HepG2 (cell line): Measurements from ENCODE around the gene TSPAN17. TPM values are rescaled to one million over a fixed set of nuclear protein-coding genes. Genes with fewer than 3 reads are reported as not detected.

Source experiments
- ATAC-seq: fragments of 200-7000 bp; cut with Tn5 transposase; 3 replicates; pipeline ENCODE4 v1.9.1; 2020; ENCODE audit warnings: mild to moderate bottlenecking, moderate library complexity
- BruUV-seq: library from RNA; stranded (reverse); fragments of 400-500 nt; replicated peaks from 2 replicates; lab custom pipeline; 2021; lab: Mats Ljungman, UMichigan
- CTCF ChIA-PET: fragments of 300-600 bp; formaldehyde crosslinking; extraction: SDS; loops from one replicate; lab custom pipeline; 2021; ENCODE audit warnings: low total read pairs, inconsistent platforms, low intra/inter-chr PET ratio; lab: Yijun Ruan, JAX
- POLR2A ChIA-PET: fragments of 350-600 bp; sonication (Branson Sonifier 250); formaldehyde crosslinking; loops from one replicate; lab custom pipeline; 2020; ENCODE audit warnings: antibody characterized with exemption, inconsistent platforms; lab: Yijun Ruan, JAX
- DNase-seq: peaks from one replicate; pipeline ENCODE4 v3.0.0-alpha.2; 2015; ENCODE audit warnings: low spot score
- FAIRE-seq: peaks from 3 replicates; lab custom pipeline; 2011; peaks lifted over from hg19 to GRCh38; lab: Jason Lieb, UNC
- H2AFZ ChIP-seq: one replicate; pipeline ENCODE4 v1.6.1; 2011; ENCODE audit warnings: low read length, inconsistent platforms
- H3K27ac ChIP-seq: fragments of 300-600 bp; 3 replicates; pipeline ENCODE4 v1.8.0; 2011; ENCODE audit warnings: mixed run types, mild to moderate bottlenecking, mixed read lengths, low read length, inconsistent platforms; ENCODE audit not compliant: insufficient read depth; ENCODE audit errors: extremely low read length
- H3K27me3 ChIP-seq, 2 experiments: fragments of 200-600 bp in 1 of 2; 2 replicates in 1 of 2; 3 replicates in 1 of 2; pipeline versions ENCODE4 v1.6.0 to v1.8.0; 2011; ENCODE audit warnings: low read length in 2 of 2, mild to moderate bottlenecking in 2 of 2, moderate library complexity in 2 of 2, inconsistent platforms in 1 of 2; ENCODE audit not compliant: insufficient read depth in 2 of 2, control insufficient read depth in 1 of 2
- H3K36me3 ChIP-seq, 2 experiments: fragments of 200-600 bp in 1 of 2; replicated peaks in 1 of 2; 2 replicates in 1 of 2; 3 replicates in 1 of 2; pipeline versions ENCODE4 v1.5.1 to v1.8.0; 2011; ENCODE audit warnings: low read length in 2 of 2, inconsistent platforms in 1 of 2; ENCODE audit not compliant: insufficient read depth in 2 of 2, control insufficient read depth in 1 of 2
- H3K4me1 ChIP-seq: 2 replicates; pipeline ENCODE4 v1.5.1; 2012; ENCODE audit warnings: low read length, inconsistent platforms; ENCODE audit not compliant: insufficient read depth
- H3K4me2 ChIP-seq: 2 replicates; pipeline ENCODE4 v1.6.0; 2011; ENCODE audit warnings: low read depth, low read length, inconsistent platforms
- H3K4me3 ChIP-seq, 3 experiments: fragments of 200-600 bp in 1 of 3; sonication (generic), shearing (Covaris generic) in 1 of 3; replicated peaks in 1 of 3; 2 replicates each; pipeline ENCODE4 v1.5.1; 2011 to 2016; ENCODE audit warnings: low read length in 3 of 3, inconsistent platforms in 2 of 3, low read depth in 2 of 3, mild to moderate bottlenecking in 2 of 3, control low read depth in 1 of 3, mixed read lengths in 1 of 3; ENCODE audit not compliant: insufficient read depth in 1 of 3
- H3K79me2 ChIP-seq: one replicate; pipeline ENCODE4 v1.6.1; 2011; ENCODE audit warnings: low read length, inconsistent platforms; ENCODE audit not compliant: insufficient read depth
- H3K9ac ChIP-seq: 2 replicates; pipeline ENCODE4 v1.6.0; 2011; ENCODE audit warnings: mild to moderate bottlenecking, low read depth, low read length, inconsistent platforms; ENCODE audit not compliant: insufficient read depth
- H3K9me3 ChIP-seq: 2 replicates; pipeline ENCODE4 v1.5.1; 2012; ENCODE audit warnings: mild to moderate bottlenecking, low read length
- H4K20me1 ChIP-seq: 2 replicates; pipeline ENCODE4 v1.6.0; 2011; ENCODE audit warnings: inconsistent platforms, mild to moderate bottlenecking, low read length, moderate library complexity; ENCODE audit not compliant: insufficient read depth
- CEBPB ChIP-seq: IDR thresholded peaks from 2 replicates; pipeline ENCODE4 v1.6.1; 2011; ENCODE audit warnings: low read depth, low read length, improper control_type of control experiment, borderline replicate concordance
- DNMT1 ChIP-seq: sonication (generic); formaldehyde crosslinking; IDR thresholded peaks from 2 replicates; pipeline ENCODE4 v1.5.1; 2020; ENCODE audit warnings: mild to moderate bottlenecking, missing genetic modification reagents
- NFE2L2 ChIP-seq: fragments of 150-350 bp; IDR thresholded peaks from 2 replicates; pipeline ENCODE4 v1.6.1; 2014; ENCODE audit warnings: low read length
- SMARCC2 ChIP-seq: fragments of 450-650 bp; IDR thresholded peaks from 2 replicates; pipeline ENCODE4 v1.6.1; 2017; ENCODE audit warnings: antibody characterized with exemption, mild to moderate bottlenecking
- SP140L ChIP-seq: sonication (generic); formaldehyde crosslinking; IDR thresholded peaks from 2 replicates; pipeline ENCODE4 v1.4.0; 2020; ENCODE audit warnings: missing genetic modification reagents, borderline replicate concordance
- TOPORS ChIP-seq: sonication (generic); formaldehyde crosslinking; IDR thresholded peaks from 2 replicates; pipeline ENCODE4 v1.8.0; 2023; ENCODE audit warnings: mild to moderate bottlenecking, missing genetic modification reagents
- ZNF121 ChIP-seq: sonication (generic); formaldehyde crosslinking; IDR thresholded peaks from 2 replicates; pipeline ENCODE4 v1.5.0; 2020; ENCODE audit warnings: mild to moderate bottlenecking, missing genetic modification reagents
- ZNF446 ChIP-seq: sonication (generic); formaldehyde crosslinking; IDR thresholded peaks from 2 replicates; pipeline ENCODE4 v1.5.0; 2020; ENCODE audit warnings: mild to moderate bottlenecking, missing genetic modification reagents
- ZNF546 ChIP-seq: sonication (generic); formaldehyde crosslinking; conservative IDR thresholded peaks from 2 replicates; pipeline ENCODE4 v1.8.1; 2023; ENCODE audit warnings: mild to moderate bottlenecking, missing genetic modification reagents
- WGBS: methylation state at CpG from one replicate; pipeline ENCODE4 v1.1.6; 2017; ENCODE audit warnings: low lambda C conversion rate; 5-methylcytosine and 5-hydroxymethylcytosine counted together
- in situ Hi-C: cut with HindIII; loops from 2 replicates; pipeline ENCODE4 v1.10.0; 2017; ENCODE audit warnings: low pct_unique_long_range_greater_than_20kb; ENCODE audit not compliant: extremely low pct_ligation_motif_present
- intact Hi-C: fragments of 100-400 bp; cut with micrococcal nuclease; formaldehyde crosslinking; loops from one replicate; pipeline ENCODE4 v1.10.0; 2022; ENCODE audit not compliant: unreplicated experiment
- polyA plus RNA-seq, 8 experiments: library from polyadenylated mRNA; depleted of rRNA in 3 of 8; stranded (reverse) in 7 of 8; unstranded in 1 of 8; fragments of >200 nt; fragmentation: Illumina TruSeq in 4 of 8; extraction: Trizol in 4 of 8; gene quantifications; 2 replicates each; pipeline versions ENCODE4 v1.2.1 to v1.2.3, GENCODE V29; 2011 to 2016; ENCODE audit warnings: low read depth in 4 of 8, missing spikeins in 1 of 8, mixed read lengths in 1 of 8; ENCODE audit not compliant: insufficient read depth in 1 of 8
- total RNA-seq, 5 experiments: library from RNA; depleted of rRNA; stranded (reverse); fragments of >200 nt; fragmentation: Illumina TruSeq; extraction: Trizol; gene quantifications; 2 replicates each; pipeline ENCODE4 v1.2.3, GENCODE V29; 2016; ENCODE audit warnings: low read depth in 1 of 5
- TF ChIP-seq, protein P1 (sequence below): sonication (generic); formaldehyde crosslinking; IDR thresholded peaks from 2 replicates; pipeline ENCODE4 v1.4.0; 2020; ENCODE audit warnings: mild to moderate bottlenecking, missing genetic modification reagents
- TF ChIP-seq, protein P2 (sequence below): sonication (generic); formaldehyde crosslinking; IDR thresholded peaks from 2 replicates; pipeline ENCODE4 v1.4.0; 2020; ENCODE audit warnings: missing genetic modification reagents, mild to moderate bottlenecking, borderline replicate concordance
- TF ChIP-seq, protein P3 (sequence below): sonication (generic); formaldehyde crosslinking; IDR thresholded peaks from 2 replicates; pipeline ENCODE4; 2020; ENCODE audit warnings: missing genetic modification reagents, mild to moderate bottlenecking, borderline replicate concordance
- TF ChIP-seq, protein P4 (sequence below): sonication (generic); formaldehyde crosslinking; IDR thresholded peaks from 2 replicates; pipeline ENCODE4 v1.5.1; 2020; ENCODE audit warnings: missing genetic modification reagents, mild to moderate bottlenecking, borderline replicate concordance

The TSPAN17 gene
- total and polyA plus RNA-seq, 2 of the 13 experiments (the other 11 are each of a cell fraction or from before 2014, with no cell fraction given) = 11.5 to 15.0 TPM

DNA sequence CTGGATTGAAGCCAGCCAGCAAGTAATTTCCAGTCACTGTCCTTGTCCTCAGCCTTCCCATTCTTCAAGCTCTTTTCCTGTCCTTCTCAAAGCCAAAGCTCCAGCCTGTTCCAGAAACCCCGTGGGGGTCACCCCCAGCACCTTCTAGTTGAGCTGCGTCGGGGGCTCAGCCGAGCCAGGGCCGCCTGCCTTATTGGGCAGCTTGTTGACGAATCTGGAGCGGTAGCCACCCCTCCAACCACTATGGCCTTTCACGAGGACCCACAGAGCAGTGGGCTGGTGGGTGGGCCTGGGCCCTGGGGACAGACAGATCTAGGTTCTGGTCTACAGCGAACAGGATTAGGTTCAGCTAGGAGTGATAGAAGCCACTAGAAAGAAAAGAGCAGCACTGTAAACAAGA, 47.3 kb downstream of the TSPAN17 start (continued):
- TF ChIP-seq, protein P1, sequence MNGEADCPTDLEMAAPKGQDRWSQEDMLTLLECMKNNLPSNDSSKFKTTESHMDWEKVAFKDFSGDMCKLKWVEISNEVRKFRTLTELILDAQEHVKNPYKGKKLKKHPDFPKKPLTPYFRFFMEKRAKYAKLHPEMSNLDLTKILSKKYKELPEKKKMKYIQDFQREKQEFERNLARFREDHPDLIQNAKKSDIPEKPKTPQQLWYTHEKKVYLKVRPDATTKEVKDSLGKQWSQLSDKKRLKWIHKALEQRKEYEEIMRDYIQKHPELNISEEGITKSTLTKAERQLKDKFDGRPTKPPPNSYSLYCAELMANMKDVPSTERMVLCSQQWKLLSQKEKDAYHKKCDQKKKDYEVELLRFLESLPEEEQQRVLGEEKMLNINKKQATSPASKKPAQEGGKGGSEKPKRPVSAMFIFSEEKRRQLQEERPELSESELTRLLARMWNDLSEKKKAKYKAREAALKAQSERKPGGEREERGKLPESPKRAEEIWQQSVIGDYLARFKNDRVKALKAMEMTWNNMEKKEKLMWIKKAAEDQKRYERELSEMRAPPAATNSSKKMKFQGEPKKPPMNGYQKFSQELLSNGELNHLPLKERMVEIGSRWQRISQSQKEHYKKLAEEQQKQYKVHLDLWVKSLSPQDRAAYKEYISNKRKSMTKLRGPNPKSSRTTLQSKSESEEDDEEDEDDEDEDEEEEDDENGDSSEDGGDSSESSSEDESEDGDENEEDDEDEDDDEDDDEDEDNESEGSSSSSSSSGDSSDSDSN (CRISPR knock-in tag) = no peak
- no peak for TF ChIP-seq ZNF546
- no peak for TF ChIP-seq SMARCC2
- no peak for TF ChIP-seq CEBPB

DNA sequence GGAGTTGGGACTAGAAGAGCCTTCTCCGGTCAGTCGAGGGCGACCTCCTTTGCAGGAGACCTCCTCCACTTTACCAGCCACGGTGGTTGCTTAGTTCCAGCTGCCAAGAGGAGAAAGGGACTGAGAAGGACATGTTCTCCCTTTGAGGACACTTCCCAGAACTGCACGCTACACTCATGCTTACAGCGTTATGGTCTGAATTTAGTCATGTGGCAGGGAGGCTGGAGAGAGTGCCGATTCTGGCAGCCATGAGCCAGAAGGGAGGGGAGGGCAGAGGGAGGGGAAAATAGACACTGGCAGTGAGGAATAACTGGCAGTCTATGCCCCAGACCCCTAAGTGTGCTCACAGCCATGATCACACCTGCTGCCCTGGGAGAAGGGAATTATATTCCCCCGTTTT, 47.8 kb downstream of the TSPAN17 start:
- POLR2A ChIA-PET = no interaction called here
- WGBS = 18% methylated on average over 7 of the region's 8 CpGs
- TF ChIP-seq TOPORS (no peak), ZNF446 (CRISPR knock-in tag) (no peak), NFE2L2 (no peak), DNMT1 (CRISPR knock-in tag) (no peak), SP140L (CRISPR knock-in tag) (no peak), ZNF121 (no peak)
- TF ChIP-seq, protein P2, sequence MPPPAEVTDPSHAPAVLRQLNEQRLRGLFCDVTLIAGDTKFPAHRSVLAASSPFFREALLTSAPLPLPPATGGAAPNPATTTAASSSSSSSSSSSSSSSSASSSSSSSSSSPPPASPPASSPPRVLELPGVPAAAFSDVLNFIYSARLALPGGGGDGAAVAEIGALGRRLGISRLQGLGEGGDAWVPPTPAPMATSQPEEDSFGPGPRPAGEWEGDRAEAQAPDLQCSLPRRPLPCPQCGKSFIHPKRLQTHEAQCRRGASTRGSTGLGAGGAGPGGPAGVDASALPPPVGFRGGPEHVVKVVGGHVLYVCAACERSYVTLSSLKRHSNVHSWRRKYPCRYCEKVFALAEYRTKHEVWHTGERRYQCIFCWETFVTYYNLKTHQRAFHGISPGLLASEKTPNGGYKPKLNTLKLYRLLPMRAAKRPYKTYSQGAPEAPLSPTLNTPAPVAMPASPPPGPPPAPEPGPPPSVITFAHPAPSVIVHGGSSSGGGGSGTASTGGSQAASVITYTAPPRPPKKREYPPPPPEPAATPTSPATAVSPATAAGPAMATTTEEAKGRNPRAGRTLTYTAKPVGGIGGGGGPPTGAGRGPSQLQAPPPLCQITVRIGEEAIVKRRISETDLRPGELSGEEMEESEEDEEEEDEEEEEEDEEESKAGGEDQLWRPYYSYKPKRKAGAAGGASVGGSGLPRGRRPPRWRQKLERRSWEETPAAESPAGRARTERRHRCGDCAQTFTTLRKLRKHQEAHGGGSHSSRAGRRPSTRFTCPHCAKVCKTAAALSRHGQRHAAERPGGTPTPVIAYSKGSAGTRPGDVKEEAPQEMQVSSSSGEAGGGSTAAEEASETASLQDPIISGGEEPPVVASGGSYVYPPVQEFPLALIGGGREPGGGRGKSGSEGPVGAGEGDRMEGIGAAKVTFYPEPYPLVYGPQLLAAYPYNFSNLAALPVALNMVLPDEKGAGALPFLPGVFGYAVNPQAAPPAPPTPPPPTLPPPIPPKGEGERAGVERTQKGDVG (CRISPR knock-in tag) = no peak
- TF ChIP-seq, protein P3, sequence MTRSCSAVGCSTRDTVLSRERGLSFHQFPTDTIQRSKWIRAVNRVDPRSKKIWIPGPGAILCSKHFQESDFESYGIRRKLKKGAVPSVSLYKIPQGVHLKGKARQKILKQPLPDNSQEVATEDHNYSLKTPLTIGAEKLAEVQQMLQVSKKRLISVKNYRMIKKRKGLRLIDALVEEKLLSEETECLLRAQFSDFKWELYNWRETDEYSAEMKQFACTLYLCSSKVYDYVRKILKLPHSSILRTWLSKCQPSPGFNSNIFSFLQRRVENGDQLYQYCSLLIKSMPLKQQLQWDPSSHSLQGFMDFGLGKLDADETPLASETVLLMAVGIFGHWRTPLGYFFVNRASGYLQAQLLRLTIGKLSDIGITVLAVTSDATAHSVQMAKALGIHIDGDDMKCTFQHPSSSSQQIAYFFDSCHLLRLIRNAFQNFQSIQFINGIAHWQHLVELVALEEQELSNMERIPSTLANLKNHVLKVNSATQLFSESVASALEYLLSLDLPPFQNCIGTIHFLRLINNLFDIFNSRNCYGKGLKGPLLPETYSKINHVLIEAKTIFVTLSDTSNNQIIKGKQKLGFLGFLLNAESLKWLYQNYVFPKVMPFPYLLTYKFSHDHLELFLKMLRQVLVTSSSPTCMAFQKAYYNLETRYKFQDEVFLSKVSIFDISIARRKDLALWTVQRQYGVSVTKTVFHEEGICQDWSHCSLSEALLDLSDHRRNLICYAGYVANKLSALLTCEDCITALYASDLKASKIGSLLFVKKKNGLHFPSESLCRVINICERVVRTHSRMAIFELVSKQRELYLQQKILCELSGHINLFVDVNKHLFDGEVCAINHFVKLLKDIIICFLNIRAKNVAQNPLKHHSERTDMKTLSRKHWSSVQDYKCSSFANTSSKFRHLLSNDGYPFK (CRISPR knock-in tag) = no peak
- TF ChIP-seq, protein P4, sequence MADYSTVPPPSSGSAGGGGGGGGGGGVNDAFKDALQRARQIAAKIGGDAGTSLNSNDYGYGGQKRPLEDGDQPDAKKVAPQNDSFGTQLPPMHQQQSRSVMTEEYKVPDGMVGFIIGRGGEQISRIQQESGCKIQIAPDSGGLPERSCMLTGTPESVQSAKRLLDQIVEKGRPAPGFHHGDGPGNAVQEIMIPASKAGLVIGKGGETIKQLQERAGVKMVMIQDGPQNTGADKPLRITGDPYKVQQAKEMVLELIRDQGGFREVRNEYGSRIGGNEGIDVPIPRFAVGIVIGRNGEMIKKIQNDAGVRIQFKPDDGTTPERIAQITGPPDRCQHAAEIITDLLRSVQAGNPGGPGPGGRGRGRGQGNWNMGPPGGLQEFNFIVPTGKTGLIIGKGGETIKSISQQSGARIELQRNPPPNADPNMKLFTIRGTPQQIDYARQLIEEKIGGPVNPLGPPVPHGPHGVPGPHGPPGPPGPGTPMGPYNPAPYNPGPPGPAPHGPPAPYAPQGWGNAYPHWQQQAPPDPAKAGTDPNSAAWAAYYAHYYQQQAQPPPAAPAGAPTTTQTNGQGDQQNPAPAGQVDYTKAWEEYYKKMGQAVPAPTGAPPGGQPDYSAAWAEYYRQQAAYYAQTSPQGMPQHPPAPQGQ = no peak

More for the DNA sequence above, 47.8 kb downstream of the TSPAN17 start:
- intact Hi-C loops = no loop called here
- Histone ChIP-seq H3K4me2 (no peak overlapping the region), H3K27me3 (peaks cover 10 to 76% of the 10 kb centered on the region in 2 experiments), H3K36me3 (no peaks in the 10 kb centered on the region), H2AFZ (no peak overlapping the region), H3K9me3 (no peaks in the 10 kb centered on the region), H3K4me3 (no peak overlapping the region), H3K27ac (no peak overlapping the region), H3K4me1 (no peaks in the 10 kb centered on the region), H4K20me1 (no peaks in the 10 kb centered on the region), H3K9ac (no peak overlapping the region), H3K79me2 (no peaks in the 10 kb centered on the region)
- no TSS peak for BruUV-seq
- no peak for ATAC-seq
- in situ Hi-C loops = no loop called here
- DNase-seq = no peak
- no peak for FAIRE-seq
- CTCF ChIA-PET = no interaction called here
